ENCODE data around the gene PKNOX1.
"Not testable (repeated sequence)": the region's sequence is repeated elsewhere in the genome, so short reads cannot be mapped to it uniquely, and the experiment has no call there.

PKNOX1 gene

GRCh38 chr21:43021756-43022600 lies 47.6 kb downstream of the PKNOX1 start:
- no peak for DNase-seq

GRCh38 chr21:43023175-43023574 lies 48.8 kb downstream of the PKNOX1 start:
- no peak for DNase-seq

GRCh38 chr21:43024439-43025136 lies 50.2 kb downstream of the PKNOX1 start:
- DNase-seq: no peak

- no peak for DNase-seq
Observed at GRCh38 chr21:43025636-43026180, 51.3 kb downstream of the PKNOX1 start.

- no peak for DNase-seq
Observed at GRCh38 chr21:43027846-43028731, 53.7 kb downstream of the PKNOX1 start.

- no peak for DNase-seq
Observed at GRCh38 chr21:43029785-43030184, 55.4 kb downstream of the PKNOX1 start.

GRCh38 chr21:43031121-43031619 lies 56.8 kb downstream of the PKNOX1 start:
- DNase-seq: no peak

- DNase-seq: no peak
Observed at GRCh38 chr21:43034101-43034500, 59.7 kb downstream of the PKNOX1 start.

- no peak for DNase-seq
Observed at GRCh38 chr21:43034826-43035225, 60.5 kb downstream of the PKNOX1 start.

GRCh38 chr21:43036889-43037288 lies 62.5 kb downstream of the PKNOX1 start:
- not testable (repeated sequence) for DNase-seq

GRCh38 chr21:43037918-43038658 lies 63.7 kb downstream of the PKNOX1 start:
- not testable (repeated sequence) for DNase-seq

- DNase-seq: not testable (repeated sequence)
Observed at GRCh38 chr21:43038659-43039044, 64.3 kb downstream of the PKNOX1 start.

- DNase-seq: not testable (repeated sequence)
Observed at GRCh38 chr21:43042169-43042568, 67.8 kb downstream of the PKNOX1 start.

GRCh38 chr21:43043291-43043690 lies 68.9 kb downstream of the PKNOX1 start:
- not testable (repeated sequence) for DNase-seq

- not testable (repeated sequence) for DNase-seq
Observed at GRCh38 chr21:43044547-43044946, 70.2 kb downstream of the PKNOX1 start.

GRCh38 chr21:43045165-43045875 lies 71.0 kb downstream of the PKNOX1 start:
- DNase-seq: not testable (repeated sequence)

- not testable (repeated sequence) for DNase-seq
Observed at GRCh38 chr21:43045876-43046821, 71.8 kb downstream of the PKNOX1 start.

- not testable (repeated sequence) for DNase-seq
Observed at GRCh38 chr21:43053112-43053511, 78.8 kb downstream of the PKNOX1 start.

- DNase-seq: not testable (repeated sequence)
Observed at GRCh38 chr21:43062955-43063664, 88.7 kb downstream of the PKNOX1 start.
